ENCODE data around the gene CARS2.

DNA sequence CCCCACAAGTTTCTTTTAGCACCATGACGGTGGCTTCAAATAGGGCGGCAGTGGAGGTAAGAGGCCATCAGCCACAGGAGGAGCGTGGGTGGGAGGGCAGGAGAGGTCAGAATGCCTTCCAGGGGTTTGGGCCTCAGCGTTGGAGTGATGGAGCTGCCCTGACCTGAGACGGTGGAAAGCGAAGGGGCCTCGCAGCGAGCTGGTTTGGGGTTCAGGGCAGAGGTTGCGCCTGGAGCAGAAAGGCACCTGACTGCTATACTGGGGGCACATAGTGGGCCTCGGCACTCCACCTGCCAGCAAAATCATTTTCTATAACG is 91.0 kb downstream of the CARS2 start:
- TF ChIP-seq CTCF (IDR thresholded peaks at IDR 0.05; ENCODE audit: insufficient read depth, low read length, poor library complexity, severe bottlenecking) (no peak), EZH2phosphoT487 (conservative IDR thresholded peaks at IDR 0.05; ENCODE audit: low read length) (no peak)
